Stimulated activated naive CD4-positive, alpha-beta T cell treated with Interleukin-2 at 50 U/mL for 16 hours (primary cell): ENCODE data around the gene ITK.

Experiments used
- DNase-seq: peaks from one replicate; lab custom pipeline; 2025; lab: John Stamatoyannopoulos, UW

ITK gene

GRCh38 chr5:157180374-157181264, at the start of gene ITK:
ITK (plus strand) TSS chr5:157180840; CDS start chr5:157180978, 138 bp downstream.
- peak; percentile 16 for DNase-seq

GRCh38 chr5:157130925-157131324, 49.7 kb upstream of the ITK start:
- no peak for DNase-seq

GRCh38 chr5:157132281-157132612, 48.4 kb upstream of the ITK start:
- no peak for DNase-seq

GRCh38 chr5:157137691-157138090, 42.9 kb upstream of the ITK start:
- DNase-seq = no peak

GRCh38 chr5:157142317-157143126, 38.1 kb upstream of the ITK start, which contains the start of gene MED7:
MED7 (minus strand) TSS chr5:157142865; CDS start chr5:157139431, 3,434 bp downstream.
- DNase-seq = peak; percentile 91

- peak; percentile 58 for DNase-seq
Observed at GRCh38 chr5:157143127-157143971, 37.3 kb upstream of the ITK start.

GRCh38 chr5:157148734-157149615, 31.7 kb upstream of the ITK start:
- peak; percentile 71 for DNase-seq

- DNase-seq = no peak
Observed at GRCh38 chr5:157150995-157151394, 29.6 kb upstream of the ITK start.

- DNase-seq = no peak
Observed at GRCh38 chr5:157155297-157155696, 25.3 kb upstream of the ITK start.

- DNase-seq = no peak
Observed at GRCh38 chr5:157157293-157157891, 23.2 kb upstream of the ITK start.

GRCh38 chr5:157159209-157159751, 21.4 kb upstream of the ITK start:
- DNase-seq = peak; percentile 39

GRCh38 chr5:157160001-157160400, 20.6 kb upstream of the ITK start:
- DNase-seq = peak; percentile 57

- no peak for DNase-seq
Observed at GRCh38 chr5:157161996-157162395, 18.6 kb upstream of the ITK start.

GRCh38 chr5:157162919-157163510, 17.6 kb upstream of the ITK start:
- DNase-seq = no peak

GRCh38 chr5:157164521-157164920, 16.1 kb upstream of the ITK start:
- no peak for DNase-seq

GRCh38 chr5:157165261-157165660, 15.4 kb upstream of the ITK start:
- DNase-seq = no peak

GRCh38 chr5:157165668-157166067, 15.0 kb upstream of the ITK start:
- no peak for DNase-seq

- DNase-seq = no peak
Observed at GRCh38 chr5:157166214-157167213, 14.1 kb upstream of the ITK start, which contains the start of gene GARIN3. GARIN3 (minus strand) TSS chr5:157166264; CDS start chr5:157166168, 96 bp downstream.
